ENCODE results near the gene TBC1D8.

Gene TBC1D8

GRCh38 chr2:101111262-101111838 is 39.8 kb downstream of the TBC1D8 start:
- no peak for DNase-seq

DNA sequence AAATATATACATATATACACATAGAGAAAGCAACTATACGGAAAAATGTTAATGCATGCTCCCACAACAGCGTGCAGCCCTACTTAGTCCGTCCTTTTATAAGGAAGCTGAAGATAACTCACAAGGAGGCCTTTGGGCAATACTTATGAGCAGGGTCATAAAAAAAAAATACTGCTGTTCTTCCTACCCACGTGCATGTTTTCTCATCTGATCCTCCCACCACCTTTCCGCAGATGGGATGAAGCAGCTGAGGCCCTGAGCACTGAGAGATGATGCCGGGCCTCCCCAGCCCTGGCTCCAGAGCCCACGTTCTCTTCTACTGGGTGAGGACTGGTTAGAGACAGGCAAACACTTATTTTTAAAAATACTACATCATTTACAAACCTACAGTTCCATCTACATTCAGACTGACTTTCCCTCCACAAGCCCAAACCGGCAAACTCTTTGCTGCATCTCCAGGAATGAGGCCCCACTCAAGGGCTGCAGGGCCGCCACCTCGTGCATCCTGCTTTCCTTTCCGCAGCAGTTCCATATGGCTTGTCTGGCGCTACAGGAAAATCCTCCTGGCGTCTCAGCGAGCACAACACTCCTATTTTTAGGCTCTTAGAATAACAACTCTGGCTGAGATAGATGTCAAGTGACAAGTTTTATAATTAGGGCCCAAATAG is 41.6 kb downstream of the TBC1D8 start:
- DNase-seq: no peak

GRCh38 chr2:101108357-101108756 is 42.8 kb downstream of the TBC1D8 start:
- DNase-seq: no peak

- DNase-seq: no peak
Measured at GRCh38 chr2:101107241-101107640, 43.9 kb downstream of the TBC1D8 start.

- no peak for DNase-seq
Measured at GRCh38 chr2:101106453-101107181, 44.6 kb downstream of the TBC1D8 start.

GRCh38 chr2:101105654-101106053 is 45.5 kb downstream of the TBC1D8 start:
- no peak for DNase-seq

DNA sequence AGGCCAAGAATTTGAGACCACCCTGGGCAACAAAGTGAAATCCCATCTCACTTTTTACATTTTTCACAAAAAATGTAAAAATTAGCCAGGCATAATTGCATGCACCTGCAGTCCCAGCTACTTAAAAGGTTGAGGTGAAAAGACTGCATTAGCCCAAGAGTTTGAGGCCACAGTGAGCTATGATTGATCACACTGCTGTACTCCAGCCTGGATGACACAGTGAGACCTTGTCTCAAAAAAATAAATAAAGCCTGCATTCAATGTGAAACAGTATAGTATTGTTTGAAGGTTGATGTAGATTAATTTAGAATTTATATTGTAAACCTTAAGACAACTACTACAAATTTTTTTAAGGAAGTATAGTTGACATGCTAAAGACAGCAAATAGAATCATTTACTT is 53.5 kb downstream of the TBC1D8 start:
- no peak for DNase-seq

DNA sequence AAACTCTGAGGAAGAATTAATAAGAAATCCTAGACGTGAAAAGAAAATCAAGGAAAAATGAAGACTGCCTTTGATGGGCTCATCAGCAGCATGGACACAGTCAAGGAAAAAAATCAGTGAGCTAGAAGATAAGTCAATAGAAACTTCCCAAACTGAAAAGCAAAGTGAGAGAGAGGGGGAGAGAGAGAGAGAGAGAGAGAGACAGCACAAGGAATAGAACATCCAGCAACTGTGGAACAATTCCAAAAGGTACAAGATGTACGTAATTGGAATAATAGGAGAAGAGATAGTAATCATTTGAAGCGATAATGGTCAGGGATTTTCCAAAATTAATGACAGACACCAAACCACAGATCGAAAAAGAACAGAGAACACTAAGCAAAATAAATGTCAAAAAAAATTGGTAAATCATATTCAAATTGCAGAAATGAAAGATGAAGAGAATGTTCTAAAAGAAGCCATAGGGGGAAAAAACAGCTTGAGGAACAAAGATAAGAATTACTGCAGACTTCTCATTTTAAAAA is 54.5 kb downstream of the TBC1D8 start:
- no peak for DNase-seq

DNA sequence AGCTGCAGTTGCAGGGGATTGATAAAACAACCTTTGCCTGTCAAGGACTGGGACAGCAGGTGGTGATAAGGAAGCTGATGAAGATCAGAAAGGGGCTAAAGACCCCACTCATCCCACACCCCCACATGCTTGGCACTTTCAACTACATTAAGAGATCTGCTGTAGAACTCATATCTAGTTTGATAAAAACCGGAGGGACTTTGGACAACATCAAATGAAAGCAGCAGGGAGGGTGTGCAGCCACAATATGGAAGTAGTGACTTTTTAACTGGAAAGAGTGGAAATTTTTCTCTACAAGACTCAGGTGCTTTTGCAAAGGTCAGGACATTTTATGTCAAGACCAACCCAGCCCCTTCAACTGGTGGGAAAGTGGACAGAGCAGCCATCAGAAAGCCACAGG is 56.8 kb downstream of the TBC1D8 start:
- DNase-seq: no peak

- DNase-seq: no peak
Measured at GRCh38 chr2:101089942-101090799, 61.0 kb downstream of the TBC1D8 start.

GRCh38 chr2:101089419-101089818 is 61.8 kb downstream of the TBC1D8 start:
- DNase-seq: no peak

DNA sequence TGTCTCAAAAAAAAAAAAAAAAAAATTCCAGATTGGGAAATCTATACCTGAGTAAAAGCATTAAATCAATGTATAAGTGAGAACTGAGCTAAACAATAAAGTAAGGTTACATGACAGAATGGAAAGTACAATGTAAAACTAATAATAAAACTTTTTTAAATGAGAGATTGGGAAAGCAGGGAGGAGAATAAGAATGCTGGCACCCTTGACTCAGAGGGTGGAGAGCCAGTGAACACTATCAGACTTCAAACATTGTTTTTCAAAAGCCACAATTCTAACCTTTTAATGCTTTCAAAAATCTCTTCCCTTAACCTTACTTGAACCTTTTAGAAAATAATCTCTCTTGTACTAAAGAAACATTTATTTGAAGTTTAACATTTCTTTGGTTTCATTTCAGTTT is 63.5 kb downstream of the TBC1D8 start:
- DNase-seq: no peak

DNA sequence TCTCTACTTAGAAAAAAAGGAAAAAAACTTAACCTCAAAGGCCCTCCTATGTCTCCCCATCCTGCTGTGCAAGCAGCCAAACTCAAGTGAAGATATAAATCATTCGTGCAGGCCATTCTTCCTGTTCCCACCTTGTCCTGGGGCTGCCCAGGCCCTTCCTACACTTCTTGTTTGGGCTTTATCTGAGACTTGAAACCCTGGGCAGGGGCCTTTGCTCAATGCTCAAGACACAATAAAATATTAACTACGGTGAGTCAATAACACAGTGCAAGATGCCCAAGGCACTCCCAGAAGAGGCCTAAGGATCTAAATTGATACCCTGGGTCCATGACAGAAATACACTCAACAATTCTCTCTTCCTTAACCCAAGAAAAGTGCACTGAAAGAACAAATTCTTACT is 67.6 kb downstream of the TBC1D8 start:
- no peak for DNase-seq

DNA sequence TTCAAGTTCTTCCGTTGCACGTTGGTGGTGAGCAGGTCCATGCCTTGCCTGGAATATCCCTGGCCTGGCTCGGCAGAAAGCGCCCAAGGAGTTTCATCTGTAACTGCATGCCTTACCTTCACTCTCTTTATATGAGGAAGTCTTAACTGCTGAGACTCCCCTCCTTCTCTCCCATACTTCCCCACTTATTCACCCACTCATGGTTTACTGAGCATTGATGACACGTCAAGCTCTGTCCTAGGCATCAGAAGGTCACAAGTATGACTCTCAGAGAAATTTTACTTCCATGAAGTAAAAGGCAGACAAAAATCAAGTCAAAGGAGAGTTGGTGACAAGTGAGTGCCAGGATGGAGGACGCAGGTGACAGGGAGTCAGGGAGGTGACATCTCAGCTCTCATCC is 68.2 kb downstream of the TBC1D8 start:
- no peak for DNase-seq

GRCh38 chr2:101081375-101081907 is 69.7 kb downstream of the TBC1D8 start:
- DNase-seq: no peak

DNA sequence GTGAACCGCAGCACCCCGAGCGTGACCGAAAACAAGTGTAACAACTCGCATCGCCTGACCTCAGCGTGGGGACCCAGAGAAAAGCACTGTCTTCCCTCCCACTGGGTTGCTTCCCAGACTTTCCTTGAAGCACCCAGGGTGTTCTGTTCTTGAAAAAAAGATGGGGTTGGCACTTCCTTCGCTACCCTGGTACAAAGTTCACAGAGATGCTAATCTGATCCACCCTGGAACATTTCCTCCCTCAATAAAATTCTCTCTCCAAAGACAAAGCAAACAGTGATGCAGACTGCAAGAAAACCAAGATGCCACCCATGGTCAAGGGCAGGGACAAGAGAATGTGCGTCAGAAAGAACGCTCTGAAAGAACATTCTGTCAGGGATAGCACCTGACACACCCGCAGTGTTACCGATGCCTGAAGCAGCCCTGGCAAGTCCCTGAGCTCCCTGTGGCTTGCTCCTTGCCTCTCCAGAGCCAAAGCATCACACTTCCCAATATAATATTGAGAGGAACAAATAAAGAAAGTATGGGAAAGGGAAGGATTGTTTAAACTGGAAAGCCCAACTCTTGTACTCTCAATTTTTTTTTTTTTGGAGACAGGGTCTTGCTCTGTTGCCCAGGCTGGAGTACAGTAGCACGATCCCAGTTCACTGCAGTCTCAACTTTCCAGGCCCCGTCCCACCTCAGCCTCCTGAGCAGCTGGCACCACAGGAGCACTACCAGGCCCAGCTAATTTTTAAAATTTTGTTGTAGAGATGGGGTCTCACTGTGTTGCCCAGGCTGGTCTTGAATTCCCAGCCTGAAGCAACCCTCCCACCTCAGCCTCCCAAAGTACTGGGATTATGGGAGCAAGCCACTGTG is 70.7 kb downstream of the TBC1D8 start:
- DNase-seq: no peak

- no peak for DNase-seq
Measured at GRCh38 chr2:101076581-101076980, 74.6 kb downstream of the TBC1D8 start.

GRCh38 chr2:101064868-101065549 is 86.2 kb downstream of the TBC1D8 start:
- DNase-seq: no peak

- DNase-seq: no peak
Measured at GRCh38 chr2:101064505-101064867, 86.7 kb downstream of the TBC1D8 start.

DNA sequence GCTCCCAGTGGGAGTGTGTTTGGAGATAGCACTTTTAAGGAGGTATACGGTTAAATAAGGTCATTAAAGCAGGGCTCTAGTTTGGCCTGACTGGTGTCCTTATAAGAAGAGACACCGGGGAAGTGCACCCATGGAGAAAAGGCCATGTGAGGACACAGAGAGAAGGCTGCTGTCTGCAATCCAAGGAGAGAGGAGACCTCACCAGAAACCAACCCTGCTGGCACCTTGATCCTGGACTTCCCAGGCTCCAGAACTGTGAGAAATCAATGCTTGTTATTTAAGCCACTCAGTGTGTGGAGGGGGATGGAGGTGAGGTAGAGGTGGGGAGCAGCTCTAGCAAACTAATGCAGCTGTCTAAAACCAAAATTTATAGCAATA is 87.1 kb downstream of the TBC1D8 start:
- DNase-seq: no peak
